NCI-H1092 treated with DMSO at 0.1 percent for 48 hours (cell line): ENCODE data around the gene NBPF3.
"Not testable (repeated sequence)": the region's sequence is repeated elsewhere in the genome, so short reads cannot be mapped to it uniquely, and the experiment has no call there.

Experiments
- DNase-seq: peaks from one replicate; lab custom pipeline; 2025; lab: John Stamatoyannopoulos, UW

Gene NBPF3

GRCh38 chr1:21518774-21519455 is 79.0 kb downstream of the NBPF3 start:
- DNase-seq = no peak

- not testable (repeated sequence) for DNase-seq
Measured at GRCh38 chr1:21519486-21520070, 79.6 kb downstream of the NBPF3 start.

GRCh38 chr1:21520899-21521716 is 81.2 kb downstream of the NBPF3 start:
- DNase-seq = no peak

GRCh38 chr1:21521717-21522060 is 81.8 kb downstream of the NBPF3 start:
- no peak for DNase-seq

- no peak for DNase-seq
Measured at GRCh38 chr1:21522525-21523038, 82.6 kb downstream of the NBPF3 start.

GRCh38 chr1:21523297-21523813 is 83.4 kb downstream of the NBPF3 start:
- DNase-seq = no peak

GRCh38 chr1:21524220-21524619 is 84.3 kb downstream of the NBPF3 start:
- no peak for DNase-seq

- DNase-seq = no peak
Measured at GRCh38 chr1:21524686-21525339, 84.9 kb downstream of the NBPF3 start.

GRCh38 chr1:21525340-21525717 is 85.4 kb downstream of the NBPF3 start:
- no peak for DNase-seq

GRCh38 chr1:21526441-21526840 is 86.5 kb downstream of the NBPF3 start:
- DNase-seq = no peak

- DNase-seq = no peak
Measured at GRCh38 chr1:21530368-21531016, 90.6 kb downstream of the NBPF3 start.

- no peak for DNase-seq
Measured at GRCh38 chr1:21531241-21531640, 91.3 kb downstream of the NBPF3 start.

- DNase-seq = no peak
Measured at GRCh38 chr1:21532496-21532895, 92.6 kb downstream of the NBPF3 start.

GRCh38 chr1:21532992-21533534 is 93.1 kb downstream of the NBPF3 start:
- no peak for DNase-seq

- DNase-seq = no peak
Measured at GRCh38 chr1:21534146-21534545, 94.2 kb downstream of the NBPF3 start.
